ENCODE results near the gene FAM114A1. TPM values are rescaled to one million over a fixed set of nuclear protein-coding genes. Genes with fewer than 3 reads are reported as not detected.
"Not testable (repeated sequence)": the region's sequence is repeated elsewhere in the genome, so short reads cannot be mapped to it uniquely, and the experiment has no call there.

Gene FAM114A1
- total RNA-seq, 1 donor from 2014 or later = 41.6 TPM

GRCh38 chr4:38957261-38957815, 89.7 kb downstream of the FAM114A1 start:
- no peaks in the 10 kb centered on the region for H3K4me1 ChIP-seq
- DNase-seq = no peak
- intact Hi-C loops (cut with DNase I) = no loop called here
- no peaks in the 10 kb centered on the region for H3K36me3 ChIP-seq
- ATAC-seq = no peak
- no peak overlapping the region for H3K4me3 ChIP-seq
- H3K9me3 ChIP-seq = no peaks in the 10 kb centered on the region
- no peak for TF ChIP-seq CTCF (IDR thresholded peaks at IDR 0.05)
- H3K27ac ChIP-seq = no peak overlapping the region
- no peaks in the 10 kb centered on the region for H3K27me3 ChIP-seq (ENCODE audit: low read depth)

- Histone ChIP-seq H3K27ac (no peak overlapping the region), H3K27me3 (ENCODE audit: low read depth) (no peaks in the 10 kb centered on the region), H3K4me3 (no peak overlapping the region), H3K9me3 (no peaks in the 10 kb centered on the region), H3K4me1 (no peaks in the 10 kb centered on the region), H3K36me3 (no peaks in the 10 kb centered on the region)
- intact Hi-C loops (cut with DNase I) = no loop called here
- ATAC-seq (no peak), DNase-seq (no peak)
- no peak for TF ChIP-seq CTCF (IDR thresholded peaks at IDR 0.05)
Observed at GRCh38 chr4:38957893-38958292, 90.3 kb downstream of the FAM114A1 start.

DNA sequence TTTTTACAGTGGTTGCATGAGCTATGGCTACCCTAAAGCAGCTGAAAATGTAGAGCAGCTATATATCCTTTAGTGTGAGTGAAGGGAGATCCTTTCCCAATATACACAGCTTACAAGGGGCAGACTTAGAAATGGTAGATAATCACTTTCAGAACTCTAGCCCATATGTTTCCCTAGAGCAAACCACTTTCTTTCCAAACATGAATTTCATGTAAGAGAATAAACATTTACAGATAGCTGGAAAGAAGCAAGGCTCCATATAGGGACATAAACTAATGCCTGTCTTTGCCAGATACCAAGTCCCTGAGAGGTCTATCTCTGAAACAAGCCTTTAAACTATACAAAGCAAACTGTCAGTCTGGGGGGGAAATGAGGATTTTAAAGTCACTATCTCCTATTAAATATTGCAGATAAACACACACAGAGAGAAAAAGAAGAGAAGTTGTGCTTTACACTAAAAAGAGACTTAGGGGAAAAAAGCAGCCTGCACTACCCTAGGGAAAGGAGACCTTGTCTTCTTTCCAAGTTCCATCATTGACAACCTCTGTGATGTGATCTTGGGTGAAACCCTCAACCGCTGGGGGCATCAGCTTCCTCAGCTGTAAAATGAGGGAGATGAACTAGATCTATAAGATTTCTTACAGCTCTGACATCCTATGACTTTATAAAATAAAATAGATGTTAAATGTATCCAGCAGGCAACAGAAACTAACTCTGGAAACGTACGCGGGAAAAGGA, 91.0 kb downstream of the FAM114A1 start:
- ATAC-seq (no peak), DNase-seq (no peak)
- no peaks in the 10 kb centered on the region for H3K36me3 ChIP-seq
- H3K27ac ChIP-seq = no peak overlapping the region
- H3K4me3 ChIP-seq = no peak overlapping the region
- no peaks in the 10 kb centered on the region for H3K9me3 ChIP-seq
- intact Hi-C loops (cut with DNase I) = no loop called here
- no peaks in the 10 kb centered on the region for H3K4me1 ChIP-seq
- TF ChIP-seq CTCF (IDR thresholded peaks at IDR 0.05) = no peak
- H3K27me3 ChIP-seq (ENCODE audit: low read depth) = no peaks in the 10 kb centered on the region

DNA sequence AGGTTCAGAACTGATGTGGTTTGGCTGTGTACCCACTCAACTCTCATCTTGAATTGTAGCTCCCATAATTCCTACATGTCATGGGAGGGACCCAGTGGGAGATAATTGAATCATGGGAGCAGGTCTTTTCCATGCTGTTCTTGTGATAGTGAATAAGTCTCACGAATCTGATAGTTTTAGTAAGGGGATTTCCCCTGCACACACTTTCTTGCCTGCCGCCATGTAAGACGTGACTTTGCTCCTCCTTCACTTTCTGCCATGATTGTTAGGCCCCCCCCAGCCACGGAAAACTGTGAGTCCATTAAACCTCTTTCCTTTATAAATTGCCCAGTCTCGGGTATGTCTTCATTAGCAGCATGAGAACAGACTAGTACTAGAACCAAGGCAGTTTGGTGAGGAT, 91.6 kb downstream of the FAM114A1 start:
- ATAC-seq; intact Hi-C loops (cut with DNase I); H3K27ac ChIP-seq; H3K9me3 ChIP-seq; DNase-seq; H3K27me3 ChIP-seq (ENCODE audit: low read depth); H3K4me1 ChIP-seq; H3K36me3 ChIP-seq; H3K4me3 ChIP-seq: not testable (repeated sequence)

GRCh38 chr4:38964942-38965775, 97.6 kb downstream of the FAM114A1 start:
- Histone ChIP-seq H3K4me3 (no peak overlapping the region), H3K9me3 (no peaks in the 10 kb centered on the region), H3K27ac (no peak overlapping the region), H3K4me1 (no peaks in the 10 kb centered on the region), H3K36me3 (no peaks in the 10 kb centered on the region), H3K27me3 (ENCODE audit: low read depth) (no peaks in the 10 kb centered on the region)
- ATAC-seq = no peak
- no peak for DNase-seq
- no peak for TF ChIP-seq CTCF (IDR thresholded peaks at IDR 0.05)
- intact Hi-C loops (cut with DNase I) = no loop called here

GRCh38 chr4:38965866-38966265, 98.3 kb downstream of the FAM114A1 start:
- no peaks in the 10 kb centered on the region for H3K9me3 ChIP-seq
- no peak for TF ChIP-seq CTCF (IDR thresholded peaks at IDR 0.05)
- ATAC-seq (no peak), DNase-seq (no peak)
- intact Hi-C loops (cut with DNase I) = no loop called here
- H3K36me3 ChIP-seq = no peaks in the 10 kb centered on the region
- H3K4me3 ChIP-seq = no peak overlapping the region
- H3K27me3 ChIP-seq (ENCODE audit: low read depth) = no peaks in the 10 kb centered on the region
- no peaks in the 10 kb centered on the region for H3K4me1 ChIP-seq
- no peak overlapping the region for H3K27ac ChIP-seq

Data from lower lobe of right lung (tissue), 2 donors.